HG03159 (cell line): Measurements from ENCODE around the gene KCNMA1.

ENCODE experiments used
- ATAC-seq: cut with Tn5 transposase; IDR thresholded peaks from one replicate; pipeline ENCODE4 v1.9.1; 2021; ENCODE audit warnings: mild to moderate bottlenecking, moderate library complexity; ENCODE audit not compliant: unreplicated experiment

Gene KCNMA1

GRCh38 chr10:77261146-77261545 is 376.5 kb downstream of the KCNMA1 start:
- no peak for ATAC-seq

DNA sequence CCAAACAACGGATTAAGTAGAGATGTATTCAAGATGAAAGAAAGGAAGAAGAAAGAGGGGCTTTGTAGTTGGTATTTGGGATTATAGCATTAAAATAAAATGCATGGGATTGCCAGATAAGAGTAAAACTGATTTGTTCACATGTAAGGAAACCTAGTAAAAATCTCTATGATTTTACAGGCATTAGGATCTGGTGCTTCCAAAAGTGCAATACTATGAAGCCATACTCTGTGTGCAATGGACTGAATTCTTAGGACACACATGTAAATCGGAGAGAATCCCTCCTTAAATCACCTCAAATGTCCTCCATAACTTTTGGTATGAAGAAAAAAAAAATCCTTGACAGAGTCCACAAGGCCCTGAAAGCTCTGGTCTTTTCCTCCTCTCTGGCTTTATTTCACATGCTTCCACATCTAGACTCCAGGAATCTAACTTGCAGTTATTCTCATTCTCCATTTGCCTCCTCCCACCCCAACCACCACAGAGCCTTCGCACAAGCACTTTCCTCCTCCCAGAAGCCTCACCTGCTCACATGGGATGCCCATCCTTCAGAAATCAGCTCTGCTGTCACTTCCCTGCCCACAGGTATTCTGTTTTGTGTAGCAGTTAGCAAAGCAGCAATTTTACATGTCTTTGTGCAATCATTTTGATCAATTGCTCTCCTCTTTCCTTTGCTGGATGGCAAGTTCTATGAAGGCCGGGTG is 378.3 kb downstream of the KCNMA1 start:
- ATAC-seq: no peak

DNA sequence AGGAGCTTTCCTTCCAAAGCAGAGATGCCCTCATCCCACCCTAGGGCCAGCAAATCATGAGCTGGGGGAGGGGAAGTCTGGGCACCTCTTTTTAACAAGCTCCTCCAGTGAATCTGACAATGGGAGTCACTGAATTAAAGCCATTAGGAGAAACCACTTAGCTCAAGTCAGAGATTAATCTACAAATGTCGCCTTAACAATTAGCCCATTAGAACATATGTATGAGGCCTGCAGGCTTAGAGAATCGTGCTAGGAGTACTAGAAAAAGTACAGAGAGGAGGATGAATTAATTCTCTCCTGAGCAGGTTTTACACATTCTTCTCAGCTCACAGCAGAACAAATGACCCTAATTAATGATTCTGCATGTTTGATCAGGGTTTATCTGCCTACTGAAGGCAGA is 381.3 kb downstream of the KCNMA1 start:
- no peak for ATAC-seq

- ATAC-seq: no peak
Measured at GRCh38 chr10:77253556-77254064, 384.0 kb downstream of the KCNMA1 start.

DNA sequence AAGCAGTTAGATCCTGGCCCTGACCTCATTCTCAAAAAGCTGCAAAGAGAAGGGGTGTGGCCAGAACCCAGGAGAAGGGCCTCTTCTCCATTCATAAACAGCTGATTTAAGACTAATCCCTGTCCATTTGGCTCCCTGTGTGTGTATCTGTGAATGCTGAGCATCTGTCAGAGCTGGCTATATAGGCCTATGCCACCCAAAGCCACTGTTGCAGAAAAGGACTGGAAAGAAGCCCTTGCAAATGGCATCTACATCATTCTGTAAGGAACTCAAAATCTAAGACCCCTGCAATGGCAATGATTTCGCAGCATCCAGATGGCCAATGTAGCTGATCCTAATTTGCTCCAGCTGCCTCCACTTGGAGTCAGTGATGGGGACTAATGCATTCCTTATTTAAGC is 384.5 kb downstream of the KCNMA1 start:
- no peak for ATAC-seq

DNA sequence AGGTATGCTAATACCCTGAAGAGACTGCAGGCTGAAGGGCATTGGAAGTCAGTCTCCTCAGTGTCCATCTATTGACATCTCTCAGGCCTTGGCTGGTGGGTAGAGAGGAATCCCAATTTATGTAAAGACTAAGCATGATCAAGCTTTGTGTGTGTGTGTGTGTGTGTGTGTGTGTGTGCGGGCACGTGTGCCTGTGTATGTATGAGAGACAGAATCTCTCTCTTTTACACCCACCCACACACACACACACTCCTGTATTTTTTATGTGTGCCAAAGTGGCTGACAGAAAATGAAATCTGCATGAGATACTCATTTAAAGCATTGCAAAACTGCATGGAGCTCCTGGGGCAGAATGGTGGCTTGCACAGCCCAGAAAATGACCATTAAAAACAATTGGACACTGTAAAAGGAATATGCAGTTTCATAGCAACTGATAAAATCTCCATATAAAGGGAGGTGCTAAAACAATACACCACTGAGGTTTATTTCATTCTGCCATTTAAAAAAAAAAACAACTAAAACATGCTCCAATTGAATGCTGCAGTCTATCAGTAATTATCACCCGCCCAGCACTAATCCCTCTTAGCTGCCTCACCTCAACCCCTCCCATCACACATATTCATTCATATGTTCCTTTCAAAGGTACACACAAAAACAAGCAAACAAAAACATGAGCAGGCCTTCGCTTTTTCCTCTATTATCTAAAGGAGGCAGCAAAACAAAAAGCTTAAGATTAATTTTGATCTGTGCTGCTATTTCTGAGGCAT is 385.0 kb downstream of the KCNMA1 start:
- ATAC-seq: no peak

- no peak for ATAC-seq
Measured at GRCh38 chr10:77251297-77252013, 386.2 kb downstream of the KCNMA1 start.

- ATAC-seq: no peak
Measured at GRCh38 chr10:77249901-77250459, 387.6 kb downstream of the KCNMA1 start.

DNA sequence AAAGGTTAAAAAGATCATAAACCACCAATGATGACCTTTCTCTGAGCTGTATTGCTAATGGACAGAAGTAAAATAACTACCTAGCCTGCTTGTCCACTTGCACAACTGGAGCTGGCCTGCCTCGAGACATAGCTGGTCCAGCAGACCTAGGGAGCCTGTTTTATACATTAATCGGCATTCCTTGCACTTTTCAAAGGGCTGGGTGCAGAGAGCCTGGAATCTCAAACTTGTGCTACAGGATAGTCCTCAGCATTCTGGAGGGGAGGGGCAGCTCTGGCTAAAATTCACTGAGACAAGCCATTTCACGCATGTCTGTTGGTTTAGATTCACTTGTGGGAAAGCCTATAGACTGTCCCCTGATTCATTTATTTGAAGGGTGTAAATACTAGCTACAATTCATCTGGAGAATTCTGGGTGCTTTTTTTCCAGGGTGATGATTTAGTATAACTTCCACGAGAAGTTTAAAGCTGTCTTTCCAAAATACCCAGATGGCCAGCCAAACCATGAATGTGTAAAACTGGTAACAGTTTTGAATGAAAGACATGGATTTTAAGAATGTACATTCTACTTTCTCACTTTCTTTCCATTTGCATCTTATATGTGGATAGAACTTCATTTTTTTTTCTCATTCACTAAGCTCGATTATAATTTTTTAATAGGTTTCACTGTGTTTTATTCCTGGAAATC is 389.4 kb downstream of the KCNMA1 start:
- ATAC-seq: no peak

- no peak for ATAC-seq
Measured at GRCh38 chr10:77247031-77247990, 390.3 kb downstream of the KCNMA1 start.

DNA sequence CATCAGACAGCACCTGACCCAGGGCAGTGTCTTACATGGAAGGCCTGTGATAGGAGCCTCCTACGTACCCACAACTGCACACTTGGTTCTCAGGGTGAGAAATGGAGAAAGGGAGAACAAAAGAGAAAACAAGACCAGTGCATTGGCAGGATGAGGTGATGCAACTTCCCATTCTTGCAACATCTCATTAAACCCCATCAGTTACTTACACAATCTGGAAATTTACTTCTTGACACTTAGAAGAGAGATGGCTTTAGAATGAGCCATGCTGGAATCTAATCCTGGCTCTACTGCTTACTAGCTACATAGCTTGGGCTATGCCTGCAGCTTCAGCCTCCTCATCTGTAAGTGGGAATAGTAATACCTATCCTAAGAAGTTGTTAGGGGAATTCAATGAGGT is 391.7 kb downstream of the KCNMA1 start:
- ATAC-seq: no peak

DNA sequence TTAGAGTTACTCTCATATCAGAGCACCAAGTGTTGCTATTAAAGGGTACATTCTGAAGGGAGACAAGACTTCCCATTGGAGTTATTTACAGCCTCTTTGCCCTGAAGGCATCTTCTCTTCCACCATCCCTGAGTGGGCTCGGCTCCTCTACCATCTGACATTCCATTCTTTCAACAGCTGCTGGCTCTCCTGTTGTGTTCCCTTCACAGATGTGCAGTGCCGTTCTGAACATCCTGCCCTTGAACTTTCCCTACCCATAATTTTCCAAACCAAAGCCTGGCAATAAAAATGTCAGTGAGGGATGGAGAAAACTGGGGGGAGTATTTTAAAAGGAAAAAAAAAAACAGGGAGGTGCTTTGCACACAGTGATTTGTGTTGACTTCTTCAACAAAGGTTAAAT is 392.9 kb downstream of the KCNMA1 start:
- no peak for ATAC-seq

DNA sequence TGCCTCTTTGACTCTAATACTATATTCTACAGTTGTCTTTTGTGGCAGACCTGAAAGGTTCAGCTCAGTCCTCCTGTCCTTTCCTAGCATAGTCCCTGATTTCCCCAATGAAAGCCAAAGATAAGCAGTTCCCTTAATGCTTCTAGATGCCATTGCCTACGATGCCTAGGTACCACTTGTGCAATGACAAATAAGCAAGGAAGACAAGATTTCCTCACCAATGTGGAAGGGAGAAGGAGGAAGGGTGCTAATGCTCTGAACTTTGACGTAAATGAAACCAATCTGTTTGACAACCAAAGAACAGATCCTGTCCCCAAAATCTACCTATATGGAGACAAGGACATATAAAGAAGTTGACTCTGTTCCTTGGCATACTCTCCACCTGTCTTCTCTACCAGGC is 393.3 kb downstream of the KCNMA1 start:
- no peak for ATAC-seq

DNA sequence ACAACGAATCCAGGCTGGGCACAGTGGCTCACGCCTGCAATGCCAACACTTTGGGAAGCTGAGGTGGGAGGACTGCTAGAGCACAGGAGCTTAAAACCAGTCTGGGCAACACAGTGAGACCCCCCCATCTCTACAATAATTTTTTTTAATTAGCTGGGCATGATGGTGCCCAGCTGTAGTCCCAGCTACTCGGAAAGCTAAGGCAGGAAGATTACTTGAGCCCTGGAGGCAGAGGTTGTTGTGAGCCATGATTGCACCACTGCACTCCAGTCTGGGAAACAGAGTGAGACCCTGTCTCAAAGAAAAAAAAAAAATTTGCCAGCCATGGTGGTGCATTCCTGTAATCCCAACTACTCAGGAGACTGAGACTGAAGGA is 396.3 kb downstream of the KCNMA1 start:
- ATAC-seq: no peak

DNA sequence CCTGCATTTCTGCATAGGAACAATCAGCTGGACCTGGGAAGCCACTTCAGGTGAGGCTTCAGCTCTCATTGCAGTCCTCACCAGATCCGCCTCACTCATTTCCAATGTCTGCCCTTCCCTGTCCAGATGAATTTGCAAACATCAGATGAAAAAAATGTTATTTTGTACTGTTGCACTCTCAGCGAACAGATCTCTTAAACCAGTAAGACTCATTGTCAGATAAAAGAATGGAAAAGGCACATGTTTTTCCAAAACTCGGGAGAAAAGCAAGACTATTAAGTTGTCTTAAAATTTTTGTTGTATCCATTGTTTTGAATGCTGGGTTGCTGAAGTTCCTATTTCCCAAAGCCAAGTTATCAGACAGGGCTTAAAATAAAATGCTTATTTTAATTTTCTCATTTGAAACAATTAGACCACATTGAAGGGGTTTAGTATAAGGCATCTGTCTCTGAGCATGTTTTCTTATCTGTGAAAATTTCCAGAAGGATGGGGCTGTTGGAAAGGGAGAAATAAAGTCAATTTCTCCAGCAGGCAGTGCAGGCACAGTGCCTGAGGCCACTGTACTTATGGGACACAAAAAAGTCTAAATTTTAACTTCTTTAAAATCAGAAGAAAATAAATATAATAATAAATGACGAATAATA is 396.8 kb downstream of the KCNMA1 start:
- no peak for ATAC-seq

GRCh38 chr10:77240041-77240652 is 397.5 kb downstream of the KCNMA1 start:
- no peak for ATAC-seq

- no peak for ATAC-seq
Measured at GRCh38 chr10:77237120-77237519, 400.5 kb downstream of the KCNMA1 start.

GRCh38 chr10:77236700-77237099 is 400.9 kb downstream of the KCNMA1 start:
- ATAC-seq: no peak

GRCh38 chr10:77236029-77236428 is 401.6 kb downstream of the KCNMA1 start:
- no peak for ATAC-seq
